HG03196 (cell line): Measurements from ENCODE around the gene TRIM8.

Experiments
- ATAC-seq: cut with Tn5 transposase; IDR thresholded peaks from one replicate; pipeline ENCODE4 v1.9.1; 2021; ENCODE audit not compliant: unreplicated experiment

The TRIM8 gene

DNA sequence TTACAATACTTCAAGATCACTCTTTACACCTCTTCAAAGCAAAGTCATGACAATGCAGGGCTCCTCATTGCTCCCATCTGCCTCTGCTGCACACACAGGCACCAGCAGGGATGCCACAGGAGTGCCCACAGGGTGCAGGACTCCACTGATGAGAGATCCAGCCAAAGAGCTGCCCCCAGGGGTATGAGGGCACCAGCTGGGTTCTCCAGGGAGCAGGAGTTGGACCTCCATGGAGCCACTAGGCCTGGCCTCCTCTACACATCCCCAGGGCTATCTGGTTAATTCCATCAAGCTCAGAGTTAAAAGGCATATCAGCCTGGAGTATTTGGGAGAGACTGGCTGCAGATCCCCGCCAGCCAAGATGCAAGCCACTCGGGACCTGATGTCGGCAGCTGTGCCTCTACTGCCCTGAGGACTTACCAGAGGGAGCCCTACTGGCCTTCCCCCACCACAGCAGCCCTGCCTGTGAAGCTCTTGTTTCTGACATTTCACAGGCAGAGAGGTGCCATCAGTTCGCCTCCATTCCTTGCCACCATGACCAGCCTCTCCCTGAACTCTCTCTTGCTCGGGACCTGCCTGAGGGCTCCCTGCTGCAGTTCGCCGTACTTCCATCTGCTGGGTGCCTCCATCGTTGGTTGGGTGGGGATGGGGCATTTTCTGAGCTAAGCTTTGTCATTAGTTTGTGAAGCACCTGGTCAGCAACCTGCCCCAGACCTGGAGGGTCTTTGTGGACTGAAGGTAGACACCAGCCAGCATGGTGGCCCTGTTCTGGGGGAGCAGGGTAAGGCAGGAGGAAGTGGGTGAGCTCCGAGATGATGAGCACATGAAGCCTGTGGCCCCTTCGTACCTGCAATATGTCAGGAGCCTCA lies 12.5 kb upstream of the TRIM8 start:
- ATAC-seq: no peak

- ATAC-seq: no peak
These were observed 11.7 kb upstream of the TRIM8 start for GRCh38 chr10:102632394-102633111.

GRCh38 chr10:102633287-102633686 lies 11.0 kb upstream of the TRIM8 start:
- ATAC-seq: no peak

- ATAC-seq: no peak
These were observed 10.4 kb upstream of the TRIM8 start for GRCh38 chr10:102633848-102634247.

- ATAC-seq: no peak
These were observed 9.6 kb upstream of the TRIM8 start for GRCh38 chr10:102634686-102635085.

- no peak for ATAC-seq
These were observed 8.9 kb upstream of the TRIM8 start for GRCh38 chr10:102635377-102635776.

GRCh38 chr10:102639537-102639936 lies 4.7 kb upstream of the TRIM8 start:
- ATAC-seq: no peak

- no peak for ATAC-seq
These were observed 2.9 kb upstream of the TRIM8 start for GRCh38 chr10:102641402-102641801.

GRCh38 chr10:102641880-102642735 lies 2.2 kb upstream of the TRIM8 start:
- ATAC-seq: peak; percentile 39

DNA sequence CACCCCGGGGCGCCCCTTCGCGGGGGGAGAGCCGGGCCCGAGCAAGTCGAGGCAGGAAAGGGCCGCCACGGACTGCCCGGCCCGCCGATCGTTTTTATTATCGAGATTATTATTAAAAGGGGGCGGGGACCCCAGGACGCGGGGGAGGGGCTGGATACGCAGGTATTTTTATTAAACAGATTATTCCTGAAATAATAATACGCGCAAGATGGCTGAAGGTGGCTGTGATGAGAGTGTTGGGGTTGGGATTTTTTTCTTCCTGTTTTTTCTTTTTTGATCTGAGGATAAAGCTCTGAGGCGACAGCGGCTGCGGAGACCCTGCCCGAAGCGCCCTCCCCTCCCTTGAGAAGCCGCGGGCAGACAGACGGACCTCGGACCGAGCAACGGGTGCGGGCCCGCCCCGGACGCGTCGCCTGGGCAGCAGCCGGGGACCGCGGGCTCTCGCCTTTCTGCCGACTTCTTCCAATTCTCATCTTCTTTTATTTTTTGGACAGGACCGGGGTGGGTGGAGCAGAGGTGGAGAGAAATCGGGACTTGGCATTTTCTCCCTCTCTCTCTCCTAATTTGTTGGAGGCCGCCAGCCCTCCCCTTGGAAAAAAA lies 1.4 kb upstream of the TRIM8 start:
- ATAC-seq: no peak

GRCh38 chr10:102643336-102644065 lies 778 bp upstream of the TRIM8 start:
- ATAC-seq: no peak

- no peak for ATAC-seq
These were observed 538 bp downstream of the TRIM8 start for GRCh38 chr10:102644646-102645387.

DNA sequence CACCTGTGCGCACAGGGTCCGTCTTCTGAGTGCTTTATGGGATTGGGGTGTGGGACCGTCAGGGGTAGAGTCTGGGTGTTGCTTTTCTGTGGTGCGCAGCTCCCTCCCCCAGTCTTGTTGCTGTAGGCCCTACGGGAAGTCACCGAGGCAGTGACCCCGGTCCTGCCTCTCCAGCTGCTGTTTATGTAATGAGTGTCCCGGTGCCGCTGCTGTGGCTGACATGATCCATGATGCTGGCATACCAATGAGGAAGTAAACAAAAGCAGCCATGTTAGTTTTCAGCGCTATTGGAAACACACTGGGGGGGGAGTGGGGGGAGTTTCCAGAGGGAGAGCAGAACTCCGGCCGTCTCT lies 1.1 kb downstream of the TRIM8 start:
- no peak for ATAC-seq

DNA sequence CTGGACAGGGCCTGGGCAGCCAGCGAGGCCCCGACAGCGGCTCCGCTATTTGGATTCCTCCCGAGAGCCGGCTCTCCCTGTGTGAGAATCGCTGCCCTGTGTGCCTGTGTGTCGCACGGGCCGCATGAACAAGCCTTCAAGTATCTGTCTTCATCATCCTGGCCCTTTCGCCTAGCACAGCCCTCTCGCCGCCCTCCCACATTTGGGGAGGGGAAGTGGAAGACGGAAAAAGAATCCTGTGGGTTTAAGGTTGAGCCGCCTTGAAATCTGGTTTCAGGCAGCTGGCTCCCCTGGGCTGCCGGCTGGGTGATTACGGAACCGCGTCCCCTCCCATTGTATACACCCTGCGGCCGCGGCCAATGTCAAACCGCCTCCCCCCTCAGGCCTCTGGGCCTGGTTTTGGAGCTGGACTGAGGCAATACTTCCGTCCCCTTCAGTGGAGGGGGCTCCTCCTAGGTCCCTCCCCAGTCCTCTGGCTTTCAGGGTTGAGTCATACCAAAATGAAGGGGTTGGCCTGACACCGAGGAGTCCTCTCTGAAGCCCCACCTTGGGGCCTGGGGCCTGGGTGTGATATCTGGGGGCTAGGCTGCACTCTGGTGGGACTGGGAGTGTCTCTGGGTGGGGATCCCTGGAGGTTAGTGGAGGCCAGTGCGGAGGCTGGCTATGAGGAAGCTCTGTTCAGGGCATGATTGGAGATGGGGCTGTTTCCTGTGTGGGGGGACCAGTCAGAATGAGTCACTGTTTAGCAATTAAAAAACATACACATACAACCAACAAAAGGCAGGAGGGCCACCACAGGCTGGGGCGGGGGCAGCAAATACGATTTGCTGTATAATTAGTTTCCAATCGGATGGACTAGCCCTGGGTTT lies 1.7 kb downstream of the TRIM8 start:
- ATAC-seq: peak; percentile 22

DNA sequence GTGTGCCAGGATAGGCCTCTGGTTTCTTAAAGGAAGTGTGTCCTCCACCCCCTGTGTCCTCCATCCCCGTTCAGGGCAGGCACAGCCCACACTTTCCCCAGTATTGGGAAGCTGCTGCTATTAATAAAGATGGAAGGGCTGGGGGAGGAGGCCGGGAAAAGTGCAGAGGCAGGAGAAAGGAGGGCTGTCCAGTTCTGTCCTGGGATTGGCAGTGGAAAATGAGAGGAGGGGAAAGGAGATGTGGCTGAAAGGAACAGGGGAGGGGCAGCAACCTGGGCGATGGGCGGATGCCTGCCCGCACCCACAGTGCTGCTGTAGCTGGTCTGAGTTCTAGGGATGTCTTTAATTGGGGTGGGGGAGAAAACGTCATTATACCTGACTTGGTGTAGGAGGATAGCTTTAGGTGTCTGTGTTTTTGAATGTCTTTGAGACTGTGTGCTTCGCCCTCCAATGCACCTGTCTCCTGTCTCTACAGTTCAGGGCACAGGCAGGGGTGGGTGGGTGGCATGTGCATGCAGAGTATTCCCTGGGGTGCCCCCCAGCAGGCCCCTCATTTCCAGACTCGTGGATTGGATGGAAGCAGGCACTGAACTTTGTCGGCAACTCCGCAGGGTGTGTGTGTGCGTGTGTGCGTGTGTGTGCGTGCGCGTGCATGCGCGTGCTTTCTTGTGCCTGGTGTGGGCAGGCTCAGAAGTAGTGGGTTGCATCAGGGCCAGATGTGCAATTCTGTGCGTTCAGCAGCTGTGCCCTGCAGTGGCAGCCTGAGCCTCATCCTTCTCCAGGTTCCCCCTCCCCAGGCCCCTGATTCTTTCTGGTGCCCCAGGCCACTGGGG lies 2.5 kb downstream of the TRIM8 start:
- ATAC-seq: no peak

GRCh38 chr10:102647443-102648268 lies 3.4 kb downstream of the TRIM8 start:
- ATAC-seq: no peak

DNA sequence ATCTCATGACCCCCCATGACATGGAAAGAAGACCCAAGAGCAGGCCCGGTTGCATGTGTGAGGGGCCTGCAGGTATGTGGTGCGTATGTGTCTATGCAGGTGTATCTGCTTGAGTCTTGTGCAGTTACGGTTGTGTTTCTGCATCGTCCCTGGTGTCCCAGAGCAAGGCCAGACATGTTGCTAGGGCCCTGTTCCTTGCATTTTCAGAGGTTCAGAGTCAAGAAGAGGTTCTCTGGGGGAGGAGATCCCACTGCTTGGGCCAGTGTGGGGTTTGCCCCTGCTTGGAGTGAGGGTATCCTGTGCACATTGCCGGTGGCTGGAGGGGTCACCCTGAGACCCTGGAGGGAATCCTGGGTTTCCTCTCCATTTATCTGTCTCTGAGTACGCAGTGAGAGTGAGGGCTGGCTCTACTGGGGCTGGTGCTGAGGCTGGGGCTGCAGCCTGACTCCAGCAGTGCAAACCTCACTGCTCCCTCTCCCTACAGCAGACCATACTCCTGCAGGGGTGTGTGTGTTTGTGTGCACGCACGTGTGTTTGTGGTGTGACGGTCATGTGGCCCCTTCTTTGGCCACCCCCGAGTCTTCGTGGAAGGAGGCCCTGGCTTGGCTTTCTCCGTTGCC lies 4.1 kb downstream of the TRIM8 start:
- ATAC-seq: no peak
